Measurements from ENCODE around the gene KCNF1. TPM values are rescaled to one million over a fixed set of nuclear protein-coding genes. Genes with fewer than 3 reads are reported as not detected.

KCNF1 gene
- total RNA-seq, 4 donors from 2014 or later = 0.22 to 0.42 TPM; not detected in 2

GRCh38 chr2:10961490-10961875 is 49.7 kb downstream of the KCNF1 start:
- 86 to 92% methylated on average over 13 of the region's 13 CpGs for WGBS, 2 donors
- Histone ChIP-seq H3K27me3 (no peaks in the 10 kb centered on the region), H3K9me3 (no peaks in the 10 kb centered on the region), H3K27ac (no peak overlapping the region), H3K4me3 (no peak overlapping the region), H3K4me1 (peaks cover 0 to 4% (median 0%) of the 10 kb centered on the region in 4 donors), H3K36me3 (no peaks in the 10 kb centered on the region)
- TF ChIP-seq EP300 (IDR thresholded peaks at IDR 0.05) (no peak), POLR2A (IDR thresholded peaks at IDR 0.05) (no peak), CTCF (IDR thresholded peaks at IDR 0.05) (no peak)
- DNase-seq (ENCODE audit: low spot score in 2 of 2) = no peak

GRCh38 chr2:10962004-10962403 is 50.3 kb downstream of the KCNF1 start:
- H3K27me3 ChIP-seq = no peaks in the 10 kb centered on the region
- DNase-seq (ENCODE audit: low spot score in 2 of 2) = no peak
- 89 to 90% methylated on average over 14 of the region's 14 CpGs for WGBS, 2 donors

GRCh38 chr2:10963155-10963554 is 51.4 kb downstream of the KCNF1 start:
- Histone ChIP-seq H3K9me3 (no peaks in the 10 kb centered on the region), H3K27ac (no peak overlapping the region), H3K36me3 (no peaks in the 10 kb centered on the region), H3K27me3 (no peaks in the 10 kb centered on the region), H3K4me1 (peaks cover 0 to 4% (median 0%) of the 10 kb centered on the region in 4 donors), H3K4me3 (no peak overlapping the region)
- no peak for TF ChIP-seq EP300 (IDR thresholded peaks at IDR 0.05)
- no peak for TF ChIP-seq POLR2A (IDR thresholded peaks at IDR 0.05)
- no peak for TF ChIP-seq CTCF (IDR thresholded peaks at IDR 0.05)
- WGBS, 2 donors = 36 to 42% methylated on average over 8 of the region's 8 CpGs
- DNase-seq (ENCODE audit: low spot score in 2 of 2) = no peak

More at GRCh38 chr2:10962004-10962403, 50.3 kb downstream of the KCNF1 start:
- H3K9me3 ChIP-seq = no peaks in the 10 kb centered on the region
- no peak overlapping the region for H3K27ac ChIP-seq
- H3K4me1 ChIP-seq = peaks cover 0 to 4% (median 0%) of the 10 kb centered on the region in 4 donors
- H3K4me3 ChIP-seq = no peak overlapping the region
- H3K36me3 ChIP-seq = no peaks in the 10 kb centered on the region
- TF ChIP-seq EP300 (IDR thresholded peaks at IDR 0.05) (no peak), CTCF (IDR thresholded peaks at IDR 0.05) (no peak), POLR2A (IDR thresholded peaks at IDR 0.05) (no peak)

Small RNA genes lying within 50 kb of the gene (small RNA-seq; reads per million reads assigned to genes)
- gene AC079587.1 = not detected

Other genes starting within 250 kb of the KCNF1 start
- 10 to 100 TPM; 25.1 to 34.2 (median 29.4) TPM for gene NOL10, start 222.0 kb upstream of the KCNF1 start, total RNA-seq
- gene ATP6V1C2, start 190.3 kb upstream of the KCNF1 start, total RNA-seq = under 1 TPM in 3 of 4 donors, not detected in 1; 0.21 to 0.66 (median 0.30) TPM
- gene PDIA6, start 99.1 kb upstream of the KCNF1 start, total RNA-seq = 10 to 100 TPM; 61.4 to 84.3 (median 76.2) TPM
- 100 to 1,000 TPM in 3 of 4 donors, 10 to 100 TPM in 1; 49.8 to 120 (median 112) TPM for gene SLC66A3, start 243.5 kb downstream of the KCNF1 start, total RNA-seq

Data from tibial nerve (tissue), 4 donors.